RWPE1 (cell line): ENCODE results near the gene ARF4.

Experiments used
- CTCF ChIA-PET: fragments of 350-600 bp; sonication (Branson Sonifier 250); formaldehyde crosslinking; extraction: SDS; loops from one replicate; lab custom pipeline; 2021; lab: Yijun Ruan, JAX
- POLR2A ChIA-PET: fragments of 400-600 bp; formaldehyde crosslinking; extraction: SDS; loops from one replicate; lab custom pipeline; 2020; ENCODE audit warnings: antibody characterized with exemption; ENCODE audit not compliant: low non-redundant PET; lab: Yijun Ruan, JAX
- DNase-seq: peaks from one replicate; pipeline ENCODE4 v3.0.0; 2012; ENCODE audit warnings: low spot score
- H3K27ac ChIP-seq: fragments of 450-650 bp; 2 replicates; pipeline ENCODE4 v1.5.1; 2017
- CTCF ChIP-seq: fragments of 450-650 bp; conservative IDR thresholded peaks from 2 replicates; pipeline ENCODE4 v1.5.1; 2017; ENCODE audit warnings: low read depth, mild to moderate bottlenecking

The ARF4 gene

GRCh38 chr3:57570878-57571277, 26.3 kb downstream of the ARF4 start:
- TF ChIP-seq CTCF = no peak
- no peak overlapping the region for H3K27ac ChIP-seq
- CTCF ChIA-PET = no interaction called here
- POLR2A ChIA-PET = no interaction called here
- DNase-seq = no peak

GRCh38 chr3:57569859-57570450, 27.2 kb downstream of the ARF4 start:
- CTCF ChIA-PET = no interaction called here

GRCh38 chr3:57559526-57559925, 37.6 kb downstream of the ARF4 start:
- ChIA-PET CTCF (no interaction called here), POLR2A (no interaction called here)
- no peak overlapping the region for H3K27ac ChIP-seq
- no peak for TF ChIP-seq CTCF
- DNase-seq = no peak

More at GRCh38 chr3:57569859-57570450, 27.2 kb downstream of the ARF4 start:
- TF ChIP-seq CTCF = no peak
- no peak overlapping the region for H3K27ac ChIP-seq
- no peak for DNase-seq
- POLR2A ChIA-PET = interaction anchor here (0.6 kb wide), 1 partner anchor 136 kb away, joined by 6 read pairs; no protein-coding TSS in a partner anchor

GRCh38 chr3:57557085-57557537, 40.0 kb downstream of the ARF4 start:
- no peak for TF ChIP-seq CTCF
- POLR2A ChIA-PET = no interaction called here
- peak overlapping the region; percentile 84 for H3K27ac ChIP-seq
- CTCF ChIA-PET = no interaction called here
- no peak for DNase-seq

GRCh38 chr3:57556459-57557084, 40.6 kb downstream of the ARF4 start:
- no peak for DNase-seq
- TF ChIP-seq CTCF = no peak
- ChIA-PET POLR2A (no interaction called here), CTCF (no interaction called here)
- H3K27ac ChIP-seq = peak overlapping the region; percentile 84

- ChIA-PET POLR2A (no interaction called here), CTCF (interaction anchor here (0.6 kb wide), 1 partner anchor 257 kb away, joined by 3 read pairs; no protein-coding TSS in a partner anchor)
- peak; percentile 80 for DNase-seq
- TF ChIP-seq CTCF = no peak
- H3K27ac ChIP-seq = peak within 1 kb of the TSS; percentile 84
These were observed 41.2 kb downstream of the ARF4 start, which contains the start of gene PDE12 for GRCh38 chr3:57555738-57556458. Gene PDE12, plus strand, starts transcription at chr3:57556274. Its CDS starts 106 bp downstream, at chr3:57556380.
